ENCODE measurements around the gene ELP6.

ELP6 gene, protein sequence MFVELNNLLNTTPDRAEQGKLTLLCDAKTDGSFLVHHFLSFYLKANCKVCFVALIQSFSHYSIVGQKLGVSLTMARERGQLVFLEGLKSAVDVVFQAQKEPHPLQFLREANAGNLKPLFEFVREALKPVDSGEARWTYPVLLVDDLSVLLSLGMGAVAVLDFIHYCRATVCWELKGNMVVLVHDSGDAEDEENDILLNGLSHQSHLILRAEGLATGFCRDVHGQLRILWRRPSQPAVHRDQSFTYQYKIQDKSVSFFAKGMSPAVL

DNA sequence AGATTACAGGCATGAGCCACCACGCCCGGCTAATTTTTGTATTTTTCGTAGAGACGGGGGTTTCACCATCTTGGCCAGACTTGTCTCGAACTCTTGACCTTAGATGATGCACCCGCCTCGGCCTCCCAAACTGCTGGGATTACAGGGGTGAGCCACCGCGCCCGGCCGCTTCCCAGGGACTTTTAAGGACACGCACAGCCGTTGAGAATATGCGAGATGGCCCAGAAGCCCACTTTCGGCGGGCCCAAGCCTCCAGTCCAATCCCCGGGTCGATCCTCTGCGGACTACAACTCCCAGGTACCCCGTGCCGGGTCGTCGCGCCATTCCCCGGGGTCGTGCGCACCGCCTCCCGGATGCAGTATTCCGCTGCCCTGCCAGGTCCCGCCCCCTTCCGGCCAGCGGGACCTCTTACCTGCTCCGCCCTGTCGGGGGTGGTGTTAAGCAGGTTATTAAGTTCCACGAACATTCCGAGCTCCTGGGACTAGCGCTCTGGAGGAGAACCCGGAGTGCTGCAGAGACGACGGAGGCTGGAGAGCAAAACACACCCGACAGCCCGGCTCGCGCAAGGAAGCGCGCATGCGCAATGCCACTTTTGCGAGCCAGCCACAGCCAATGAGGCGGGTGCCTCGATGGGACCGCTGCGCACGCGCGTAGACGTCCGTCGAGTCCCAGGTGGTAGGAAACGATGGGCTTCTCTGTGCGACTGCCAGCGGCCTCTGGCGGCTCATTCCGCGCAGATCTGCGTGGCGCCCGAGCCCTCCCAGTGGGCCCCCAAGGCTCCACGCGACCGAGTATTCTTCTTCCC is at the start of gene ELP6:
ELP6 (minus strand) TSS at position 588 of the 805 bp plus-strand sequence; CDS start at position 466, 122 bp downstream.
- peaks cover 10% of the 10 kb centered on the region for H3K36me3 Mint-ChIP-seq (ENCODE audit: low read depth)
- H3K27me3 Mint-ChIP-seq (ENCODE audit: low read depth): no peaks in the 10 kb centered on the region
- H3K4me3 Mint-ChIP-seq: peak within 1 kb of the TSS; percentile 98 to 99 (median 99)
- peak within 1 kb of the TSS; percentile 99 to 100 (median 99) for H3K27ac Mint-ChIP-seq
- TF ChIP-seq, protein P1, sequence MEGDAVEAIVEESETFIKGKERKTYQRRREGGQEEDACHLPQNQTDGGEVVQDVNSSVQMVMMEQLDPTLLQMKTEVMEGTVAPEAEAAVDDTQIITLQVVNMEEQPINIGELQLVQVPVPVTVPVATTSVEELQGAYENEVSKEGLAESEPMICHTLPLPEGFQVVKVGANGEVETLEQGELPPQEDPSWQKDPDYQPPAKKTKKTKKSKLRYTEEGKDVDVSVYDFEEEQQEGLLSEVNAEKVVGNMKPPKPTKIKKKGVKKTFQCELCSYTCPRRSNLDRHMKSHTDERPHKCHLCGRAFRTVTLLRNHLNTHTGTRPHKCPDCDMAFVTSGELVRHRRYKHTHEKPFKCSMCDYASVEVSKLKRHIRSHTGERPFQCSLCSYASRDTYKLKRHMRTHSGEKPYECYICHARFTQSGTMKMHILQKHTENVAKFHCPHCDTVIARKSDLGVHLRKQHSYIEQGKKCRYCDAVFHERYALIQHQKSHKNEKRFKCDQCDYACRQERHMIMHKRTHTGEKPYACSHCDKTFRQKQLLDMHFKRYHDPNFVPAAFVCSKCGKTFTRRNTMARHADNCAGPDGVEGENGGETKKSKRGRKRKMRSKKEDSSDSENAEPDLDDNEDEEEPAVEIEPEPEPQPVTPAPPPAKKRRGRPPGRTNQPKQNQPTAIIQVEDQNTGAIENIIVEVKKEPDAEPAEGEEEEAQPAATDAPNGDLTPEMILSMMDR (IDR thresholded peaks at IDR 0.05; ENCODE audit: unreplicated experiment in 3 of 3): peak; percentile 35 to 60 (median 42)
- H3K9me3 Mint-ChIP-seq: no peaks in the 10 kb centered on the region
- H3K4me1 Mint-ChIP-seq: peaks cover 15% of the 10 kb centered on the region

DNA sequence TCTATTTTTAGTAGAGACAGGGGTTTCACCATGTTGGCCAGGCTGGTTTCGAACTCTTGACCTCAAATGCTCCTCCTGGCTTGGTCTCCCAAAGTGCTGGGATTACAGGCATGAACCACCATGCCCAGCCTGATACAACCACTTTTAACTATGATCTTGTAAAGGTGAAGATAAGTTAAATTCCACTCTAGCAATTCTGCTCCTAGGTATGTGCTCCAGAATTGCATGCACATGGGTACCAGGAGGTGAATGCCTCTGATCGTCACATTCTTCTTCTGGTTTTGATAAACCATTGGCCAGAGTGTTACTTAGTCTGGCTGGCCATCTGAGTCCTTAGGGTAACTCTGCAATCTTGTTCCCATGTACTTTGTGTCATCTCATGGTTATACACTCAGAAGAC is 42.8 kb upstream of the ELP6 start:
- no peak overlapping the region for H3K27ac Mint-ChIP-seq
- H3K27me3 Mint-ChIP-seq (ENCODE audit: low read depth): no peaks in the 10 kb centered on the region
- peaks cover 5% of the 10 kb centered on the region for H3K9me3 Mint-ChIP-seq
- H3K4me1 Mint-ChIP-seq: no peaks in the 10 kb centered on the region
- H3K36me3 Mint-ChIP-seq (ENCODE audit: low read depth): no peaks in the 10 kb centered on the region
- H3K4me3 Mint-ChIP-seq: no peak overlapping the region
- TF ChIP-seq, protein P1 (IDR thresholded peaks at IDR 0.05; ENCODE audit: unreplicated experiment in 3 of 3): no peak

DNA sequence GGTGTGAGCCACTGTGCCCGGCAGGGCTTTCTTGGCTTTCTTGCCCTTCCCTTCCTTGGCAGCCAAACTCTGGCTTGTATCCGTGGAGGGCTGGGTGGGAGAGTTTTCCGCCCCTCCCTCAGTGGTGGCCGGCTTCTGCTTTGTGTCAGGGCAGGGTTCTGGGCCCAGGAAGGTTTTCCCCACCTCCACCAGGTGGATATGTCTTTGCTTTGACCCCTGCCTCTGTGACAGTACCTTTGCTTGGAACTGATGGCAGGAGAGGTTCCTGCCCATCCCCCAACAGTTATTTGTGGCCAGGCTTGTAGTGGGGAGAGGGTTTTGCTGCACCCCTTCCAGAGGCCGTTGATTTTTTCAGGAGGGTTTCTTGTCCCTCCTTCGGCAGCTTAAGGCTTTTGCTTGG is 40.8 kb upstream of the ELP6 start:
- no peaks in the 10 kb centered on the region for H3K4me1 Mint-ChIP-seq
- peaks cover 5% of the 10 kb centered on the region for H3K9me3 Mint-ChIP-seq
- no peak overlapping the region for H3K4me3 Mint-ChIP-seq
- TF ChIP-seq, protein P1 (IDR thresholded peaks at IDR 0.05; ENCODE audit: unreplicated experiment in 3 of 3): no peak
- H3K36me3 Mint-ChIP-seq (ENCODE audit: low read depth): no peaks in the 10 kb centered on the region
- peaks cover 9% of the 10 kb centered on the region for H3K27me3 Mint-ChIP-seq (ENCODE audit: low read depth)
- no peak overlapping the region for H3K27ac Mint-ChIP-seq

DNA sequence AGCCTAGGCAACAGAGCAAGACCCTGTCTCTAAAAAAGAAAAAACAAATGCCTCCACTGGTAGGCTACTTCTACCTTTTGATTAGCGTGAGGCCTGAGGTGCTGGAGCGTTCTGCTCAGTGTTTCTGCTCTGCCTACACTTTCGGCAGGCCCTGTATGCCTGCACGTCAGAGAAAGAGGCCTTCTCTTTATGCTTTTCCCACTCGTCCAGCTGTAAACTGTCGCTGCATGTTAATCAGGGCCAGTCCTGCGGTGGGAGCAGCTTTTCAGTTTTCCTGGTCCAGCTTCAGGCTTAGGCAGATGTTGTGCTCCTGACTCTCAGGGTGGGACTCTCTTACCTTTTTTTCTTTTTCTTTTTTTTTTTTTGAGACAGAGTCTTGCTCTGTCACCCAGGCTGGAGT is 39.9 kb upstream of the ELP6 start:
- H3K9me3 Mint-ChIP-seq: peaks cover 5% of the 10 kb centered on the region
- peaks cover 13% of the 10 kb centered on the region for H3K27me3 Mint-ChIP-seq (ENCODE audit: low read depth)
- H3K27ac Mint-ChIP-seq: no peak overlapping the region
- no peaks in the 10 kb centered on the region for H3K4me1 Mint-ChIP-seq
- H3K4me3 Mint-ChIP-seq: no peak overlapping the region
- no peaks in the 10 kb centered on the region for H3K36me3 Mint-ChIP-seq (ENCODE audit: low read depth)
- TF ChIP-seq, protein P1 (IDR thresholded peaks at IDR 0.05; ENCODE audit: unreplicated experiment in 3 of 3): no peak

DNA sequence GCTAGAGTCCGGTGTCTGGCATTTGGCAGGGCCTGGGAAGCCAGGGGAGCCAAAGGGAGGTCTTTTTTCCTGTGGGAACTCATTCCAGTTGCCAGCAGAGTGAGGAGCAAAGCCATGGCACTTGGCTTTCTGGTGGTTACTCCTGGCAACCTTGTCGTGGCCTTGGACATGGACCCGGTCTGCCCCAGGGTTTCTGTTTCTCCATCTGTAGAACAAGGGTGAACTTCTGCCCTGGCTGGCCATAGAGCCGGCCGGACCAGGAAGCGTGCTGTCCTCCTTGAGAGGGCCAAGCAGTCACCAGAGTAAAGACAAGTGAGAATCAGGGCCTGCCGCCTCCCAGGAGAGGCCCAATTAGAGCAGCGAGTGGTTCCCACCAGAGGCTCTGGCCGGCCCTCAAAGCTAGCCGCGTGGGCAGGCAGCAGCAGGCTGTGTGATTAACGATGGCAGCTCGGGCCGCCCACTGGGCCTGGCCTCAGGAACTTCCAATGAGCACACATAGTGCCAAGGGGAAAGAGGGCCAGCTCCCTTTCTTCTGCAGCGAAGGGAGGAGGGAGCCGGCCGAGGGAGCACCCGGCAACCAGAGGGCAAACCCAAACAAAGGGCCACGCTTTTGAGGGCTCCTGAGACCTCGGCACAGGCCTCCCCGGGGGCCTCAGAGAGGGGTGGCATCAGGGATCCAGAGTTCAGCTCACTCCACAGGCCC is 29.1 kb upstream of the ELP6 start:
- H3K27ac Mint-ChIP-seq: peak overlapping the region in 2 of 3 experiments; percentile 25 to 26
- peaks cover 8% of the 10 kb centered on the region for H3K27me3 Mint-ChIP-seq (ENCODE audit: low read depth)
- H3K4me3 Mint-ChIP-seq: no peak overlapping the region
- H3K36me3 Mint-ChIP-seq (ENCODE audit: low read depth): no peaks in the 10 kb centered on the region
- TF ChIP-seq, protein P1 (IDR thresholded peaks at IDR 0.05; ENCODE audit: unreplicated experiment in 3 of 3): no peak
- H3K9me3 Mint-ChIP-seq: peaks cover 2% of the 10 kb centered on the region
- peaks cover 11% of the 10 kb centered on the region for H3K4me1 Mint-ChIP-seq

All from nephron (organoid).